ENCODE measurements around the gene DHPS. TPM values are rescaled to one million over a fixed set of nuclear protein-coding genes. Genes with fewer than 3 reads are reported as not detected.
A peak's percentile ranks its signal among the peaks of the same experiment; 100 is the strongest.

Gene DHPS
- total RNA-seq, 1 donor from 2014 or later: 68.4 TPM

DNA sequence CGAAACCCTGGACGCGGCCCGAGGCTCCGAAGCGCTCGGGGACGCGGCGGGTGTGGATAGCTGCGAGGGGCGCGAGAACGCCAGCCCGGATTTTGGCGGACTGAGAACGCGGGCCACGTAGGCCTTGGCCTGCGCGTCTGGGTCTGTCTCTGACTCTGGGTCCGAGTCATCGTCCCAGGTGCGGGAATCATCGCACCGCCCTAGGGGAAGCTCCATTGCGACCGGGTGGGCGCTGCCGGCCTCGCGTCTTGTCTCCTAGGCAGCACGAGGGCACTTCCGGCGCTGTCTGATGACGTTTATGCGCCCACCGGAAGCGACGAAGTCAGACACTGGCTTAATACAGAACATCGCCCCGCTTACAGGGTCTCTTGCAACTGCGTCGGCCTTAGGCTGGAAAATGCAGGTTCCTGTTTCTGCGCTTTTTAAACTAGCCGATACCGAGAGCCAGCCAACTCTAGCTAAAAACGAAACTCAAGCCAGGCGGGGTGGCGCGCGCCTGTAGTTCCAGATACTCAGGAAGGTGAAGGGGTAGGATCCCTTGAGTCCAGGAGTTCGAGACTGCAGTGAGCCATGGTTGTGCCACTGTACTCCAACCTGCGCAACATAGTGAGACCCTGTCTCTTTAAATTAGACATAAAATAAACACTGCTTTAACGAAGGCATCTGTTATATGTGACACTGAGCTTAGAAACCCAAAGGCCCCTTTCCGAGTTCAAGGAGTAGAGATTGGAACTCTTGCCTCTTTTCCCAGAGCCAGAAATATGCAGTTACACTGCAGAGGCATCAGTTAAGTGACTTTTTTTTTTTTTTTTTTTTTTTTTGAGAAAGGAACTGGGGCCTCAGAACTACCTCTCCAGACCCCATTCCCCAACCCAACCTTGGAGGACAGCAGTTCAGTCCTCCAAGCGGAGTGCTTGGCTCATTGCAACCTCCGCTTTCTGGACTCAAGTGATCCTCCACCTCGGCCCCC is 15.0 kb upstream of the DHPS start, which contains the start of gene FBXW9:
FBXW9 (minus strand) TSS at position 266 of the 970 bp plus-strand sequence; CDS start at position 216, 50 bp downstream.
- Mint-ChIP-seq H3K9me3 (ENCODE audit: unreplicated experiment) (no peaks in the 10 kb centered on the region), H3K4me1 (ENCODE audit: unreplicated experiment) (peaks cover 5% of the 10 kb centered on the region), H3K4me3 (ENCODE audit: unreplicated experiment) (peak within 1 kb of the TSS; percentile 91), H3K27me3 (ENCODE audit: unreplicated experiment) (no peaks in the 10 kb centered on the region), H3K36me3 (ENCODE audit: unreplicated experiment) (peaks cover 11% of the 10 kb centered on the region), H3K27ac (ENCODE audit: unreplicated experiment) (peak within 1 kb of the TSS; percentile 96)
- TF ChIP-seq CTCF (IDR thresholded peaks at IDR 0.05): no peak
- peak; percentile 97 for DNase-seq (ENCODE audit: extremely low spot score, unreplicated experiment)

GRCh38 chr19:12695997-12696365 is 14.3 kb upstream of the DHPS start:
- Mint-ChIP-seq H3K27me3 (ENCODE audit: unreplicated experiment) (no peaks in the 10 kb centered on the region), H3K9me3 (ENCODE audit: unreplicated experiment) (no peaks in the 10 kb centered on the region), H3K4me3 (ENCODE audit: unreplicated experiment) (peak overlapping the region; percentile 91), H3K36me3 (ENCODE audit: unreplicated experiment) (peaks cover 11% of the 10 kb centered on the region), H3K4me1 (ENCODE audit: unreplicated experiment) (peaks cover 5% of the 10 kb centered on the region), H3K27ac (ENCODE audit: unreplicated experiment) (no peak overlapping the region)
- no peak for DNase-seq (ENCODE audit: extremely low spot score, unreplicated experiment)
- TF ChIP-seq CTCF (IDR thresholded peaks at IDR 0.05): no peak

DNA sequence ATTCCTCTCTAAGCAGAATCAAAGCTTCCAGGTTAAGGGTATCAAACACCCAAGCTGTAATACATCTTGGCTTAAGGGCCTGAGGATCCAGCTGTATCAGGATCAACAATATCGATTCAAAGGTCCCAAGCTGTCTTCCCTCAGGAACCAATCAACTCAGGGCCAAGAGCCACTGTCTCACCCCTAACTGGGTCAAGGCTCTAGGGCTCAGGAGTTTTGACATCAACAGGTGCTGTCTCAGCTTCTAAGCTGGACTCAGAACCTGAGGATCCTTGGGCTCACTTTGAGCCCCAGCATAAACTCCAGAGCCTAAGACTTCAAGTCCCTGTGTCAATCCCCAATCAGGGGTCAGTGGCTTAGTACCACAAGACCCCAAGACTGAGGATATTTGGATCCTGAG is 13.8 kb upstream of the DHPS start:
- no peak for TF ChIP-seq CTCF (IDR thresholded peaks at IDR 0.05)
- H3K4me3 Mint-ChIP-seq (ENCODE audit: unreplicated experiment): peak overlapping the region; percentile 91
- peaks cover 9% of the 10 kb centered on the region for H3K36me3 Mint-ChIP-seq (ENCODE audit: unreplicated experiment)
- no peaks in the 10 kb centered on the region for H3K9me3 Mint-ChIP-seq (ENCODE audit: unreplicated experiment)
- no peak for DNase-seq (ENCODE audit: extremely low spot score, unreplicated experiment)
- H3K27me3 Mint-ChIP-seq (ENCODE audit: unreplicated experiment): no peaks in the 10 kb centered on the region
- peaks cover 5% of the 10 kb centered on the region for H3K4me1 Mint-ChIP-seq (ENCODE audit: unreplicated experiment)
- H3K27ac Mint-ChIP-seq (ENCODE audit: unreplicated experiment): no peak overlapping the region

- Mint-ChIP-seq H3K36me3 (ENCODE audit: unreplicated experiment) (peaks cover 9% of the 10 kb centered on the region), H3K4me3 (ENCODE audit: unreplicated experiment) (peak overlapping the region; percentile 91), H3K27ac (ENCODE audit: unreplicated experiment) (no peak overlapping the region), H3K27me3 (ENCODE audit: unreplicated experiment) (no peaks in the 10 kb centered on the region), H3K9me3 (ENCODE audit: unreplicated experiment) (no peaks in the 10 kb centered on the region), H3K4me1 (ENCODE audit: unreplicated experiment) (peaks cover 5% of the 10 kb centered on the region)
- DNase-seq (ENCODE audit: extremely low spot score, unreplicated experiment): no peak
- no peak for TF ChIP-seq CTCF (IDR thresholded peaks at IDR 0.05)
Measured at GRCh38 chr19:12695096-12695495, 13.4 kb upstream of the DHPS start.

- H3K36me3 Mint-ChIP-seq (ENCODE audit: unreplicated experiment): peaks cover 8% of the 10 kb centered on the region
- no peak for DNase-seq (ENCODE audit: extremely low spot score, unreplicated experiment)
- H3K4me3 Mint-ChIP-seq (ENCODE audit: unreplicated experiment): no peak overlapping the region
- no peaks in the 10 kb centered on the region for H3K9me3 Mint-ChIP-seq (ENCODE audit: unreplicated experiment)
- H3K4me1 Mint-ChIP-seq (ENCODE audit: unreplicated experiment): peaks cover 5% of the 10 kb centered on the region
- no peak for TF ChIP-seq CTCF (IDR thresholded peaks at IDR 0.05)
- no peak overlapping the region for H3K27ac Mint-ChIP-seq (ENCODE audit: unreplicated experiment)
- no peaks in the 10 kb centered on the region for H3K27me3 Mint-ChIP-seq (ENCODE audit: unreplicated experiment)
Measured at GRCh38 chr19:12694641-12695040, 13.0 kb upstream of the DHPS start.
